CD4-positive, alpha-beta T cell (primary cell): ENCODE measurements around the gene RDH8. TPM values are rescaled to one million over a fixed set of nuclear protein-coding genes. Genes with fewer than 3 reads are reported as not detected.

Experiments used
- ATAC-seq: fragments of 200-7000 bp; cut with Tn5 transposase; one replicate; pipeline ENCODE4 v1.10.0; 2022; ENCODE audit warnings: mild to moderate bottlenecking; ENCODE audit not compliant: poor library complexity
- CTCF ChIA-PET: fragments of 350-600 bp; sonication (Branson Sonifier 250); formaldehyde crosslinking; loops from one replicate; lab custom pipeline; 2021; ENCODE audit warnings: antibody characterized with exemption, inconsistent platforms; lab: Charles Lee
- POLR2A ChIA-PET: fragments of 350-600 bp; sonication (Branson Sonifier 250); formaldehyde crosslinking; loops from one replicate; lab custom pipeline; 2021; ENCODE audit warnings: antibody characterized with exemption, inconsistent platforms; lab: Charles Lee
- DNase-seq, 14 experiments: peaks; one replicate each; pipeline ENCODE4 v3.0.0-alpha.2; 2013 to 2020; ENCODE audit warnings: mixed read lengths in 2 of 14
- H3K27ac ChIP-seq, 2 donors: one replicate each; pipeline versions ENCODE4 v1.5.1 to v1.7.0; 2013; ENCODE audit warnings: low read length in 2 of 2, low read depth in 1 of 2, mild to moderate bottlenecking in 1 of 2
- H3K27me3 ChIP-seq, 2 experiments: 1 replicate in 1 of 2; 2 replicates in 1 of 2; pipeline versions ENCODE4 v1.6.1 to v1.7.0; 2013; ENCODE audit warnings: low read length in 2 of 2, control low read depth in 1 of 2, mild to moderate bottlenecking in 1 of 2, moderate library complexity in 1 of 2; ENCODE audit not compliant: insufficient read depth in 2 of 2, control insufficient read depth in 1 of 2
- H3K36me3 ChIP-seq: one replicate; pipeline ENCODE4 v1.6.1; 2013; ENCODE audit warnings: low read length, control low read depth; ENCODE audit not compliant: insufficient read depth
- H3K4me1 ChIP-seq: one replicate; pipeline ENCODE4 v1.6.1; 2013; ENCODE audit warnings: low read length, control low read depth; ENCODE audit not compliant: insufficient read depth
- H3K4me3 ChIP-seq: one replicate; pipeline ENCODE4 v1.5.1; 2013; ENCODE audit warnings: mild to moderate bottlenecking, low read length, moderate library complexity
- H3K9me3 ChIP-seq, 2 experiments: 1 replicate in 1 of 2; 2 replicates in 1 of 2; pipeline versions ENCODE4 v1.6.1 to v1.7.0; 2013; ENCODE audit warnings: low read length in 2 of 2, mild to moderate bottlenecking in 2 of 2, control low read depth in 1 of 2, moderate library complexity in 1 of 2; ENCODE audit not compliant: control insufficient read depth in 1 of 2, insufficient read depth in 1 of 2
- H3K27ac Mint-ChIP-seq: one replicate; pipeline ENCODE4 v1.8.0; 2020; ENCODE audit warnings: mixed read lengths
- H3K27me3 Mint-ChIP-seq: one replicate; pipeline ENCODE4 v1.8.0; 2021; ENCODE audit warnings: mixed read lengths
- H3K36me3 Mint-ChIP-seq: one replicate; pipeline ENCODE4 v1.8.0; 2021; ENCODE audit warnings: low read depth, mixed read lengths
- H3K4me1 Mint-ChIP-seq: one replicate; pipeline ENCODE4 v1.8.0; 2021; ENCODE audit warnings: low read depth, mixed read lengths
- H3K4me3 Mint-ChIP-seq: one replicate; pipeline ENCODE4 v1.8.0; 2020; ENCODE audit warnings: mild to moderate bottlenecking, mixed read lengths
- H3K9me3 Mint-ChIP-seq: one replicate; pipeline ENCODE4 v1.8.0; 2020; ENCODE audit warnings: mixed read lengths
- CTCF ChIP-seq: fragments of 200-600 bp; IDR thresholded peaks from one replicate; pipeline ENCODE4 v1.8.0; 2022; ENCODE audit warnings: antibody characterized with exemption, mild to moderate bottlenecking
- intact Hi-C, 2 experiments: fragments of 100-400 bp; cut with DNase I in 1 of 2; cut with micrococcal nuclease in 1 of 2; formaldehyde crosslinking; loops; one replicate each; pipeline versions ENCODE4 v1.15.1 to v1.9.0; 2023 to 2025; cut with DNase I, micrococcal nuclease
- total RNA-seq, 174 experiments: library from RNA in 2 of 174; stranded (reverse) in 2 of 174; gene quantifications; one replicate each; pipeline ENCODE4 v1.2.3 and lab custom pipeline; 2021 to 2026

RDH8 gene
- total RNA-seq, 2 experiments from 2014 or later = not detected

- ATAC-seq (no peak), DNase-seq (peak in 2 of 14 experiments; percentile 38 to 62)
- Histone ChIP-seq H3K27me3 (peaks cover 46 to 60% of the 10 kb centered on the region in 2 experiments), H3K4me1 (peaks cover 69% of the 10 kb centered on the region), H3K9me3 (peaks cover 0 to 16% of the 10 kb centered on the region in 2 experiments), H3K4me3 (peak overlapping the region; percentile 51), H3K36me3 (no peaks in the 10 kb centered on the region), H3K27ac (no peak overlapping the region)
- no peaks in the 10 kb centered on the region for H3K9me3 Mint-ChIP-seq
- intact Hi-C loops = no loop called here
- H3K27me3 Mint-ChIP-seq = peaks cover 76% of the 10 kb centered on the region
- no peak overlapping the region for H3K27ac Mint-ChIP-seq
- CTCF ChIA-PET = no interaction called here
- no peak for TF ChIP-seq CTCF
- peak overlapping the region; percentile 34 for H3K4me3 Mint-ChIP-seq
- no peaks in the 10 kb centered on the region for H3K36me3 Mint-ChIP-seq
- peaks cover 17% of the 10 kb centered on the region for H3K4me1 Mint-ChIP-seq
- POLR2A ChIA-PET = no interaction called here
These were observed 7.0 kb upstream of the RDH8 start for GRCh38 chr19:10006335-10006708.

- Mint-ChIP-seq H3K4me1 (peaks cover 17% of the 10 kb centered on the region), H3K36me3 (no peaks in the 10 kb centered on the region), H3K9me3 (no peaks in the 10 kb centered on the region), H3K27me3 (peaks cover 77% of the 10 kb centered on the region), H3K4me3 (peak overlapping the region; percentile 34), H3K27ac (no peak overlapping the region)
- intact Hi-C loops = no loop called here
- no peak for ATAC-seq
- H3K27ac ChIP-seq = no peak overlapping the region
- H3K4me1 ChIP-seq = peaks cover 69% of the 10 kb centered on the region
- H3K27me3 ChIP-seq = peaks cover 49 to 60% of the 10 kb centered on the region in 2 experiments
- DNase-seq = no peak
- no peak for TF ChIP-seq CTCF
- ChIA-PET CTCF (interaction anchor here (0.6 kb wide), 1 partner anchor 86 kb away, joined by 3 read pairs; no protein-coding TSS in a partner anchor), POLR2A (no interaction called here)
- no peaks in the 10 kb centered on the region for H3K36me3 ChIP-seq
- H3K4me3 ChIP-seq = no peak overlapping the region
- H3K9me3 ChIP-seq = peaks cover 0 to 18% of the 10 kb centered on the region in 2 experiments
These were observed 6.4 kb upstream of the RDH8 start for GRCh38 chr19:10006752-10007323.

- H3K27ac ChIP-seq = no peak overlapping the region
- DNase-seq = no peak
- H3K27me3 ChIP-seq = peaks cover 54 to 67% of the 10 kb centered on the region in 2 experiments
- Mint-ChIP-seq H3K9me3 (no peaks in the 10 kb centered on the region), H3K4me1 (peaks cover 17% of the 10 kb centered on the region), H3K4me3 (no peak overlapping the region), H3K27ac (no peak overlapping the region), H3K27me3 (peaks cover 75% of the 10 kb centered on the region), H3K36me3 (no peaks in the 10 kb centered on the region)
- no peak for TF ChIP-seq CTCF
- peaks cover 0 to 20% of the 10 kb centered on the region in 2 experiments for H3K9me3 ChIP-seq
- ChIA-PET CTCF (interaction anchor here (0.6 kb wide), 1 partner anchor 85 kb away, joined by 3 read pairs; no protein-coding TSS in a partner anchor), POLR2A (no interaction called here)
- intact Hi-C loops = no loop called here
- peaks cover 69% of the 10 kb centered on the region for H3K4me1 ChIP-seq
- no peak for ATAC-seq
- no peak overlapping the region for H3K4me3 ChIP-seq
- no peaks in the 10 kb centered on the region for H3K36me3 ChIP-seq
These were observed 5.7 kb upstream of the RDH8 start for GRCh38 chr19:10007371-10008183.
